Gastrocnemius medialis (tissue), 4 donors: ENCODE measurements around the gene TSR3. TPM values are rescaled to one million over a fixed set of nuclear protein-coding genes. Genes with fewer than 3 reads are reported as not detected.

Experiments
- ATAC-seq, 2 donors: fragments of 150-250 bp; one replicate each; pipeline ENCODE4 v1.9.1; 2016
- DNase-seq, 2 donors: peaks; one replicate each; pipeline ENCODE4 v3.0.0-alpha.2; 2019
- H3K27ac ChIP-seq, 4 donors: fragments of 200-600 bp; sonication (generic); 1 replicate in 1 of 4; 2 replicates in 3 of 4; pipeline ENCODE4 v1.5.1; 2016 to 2018; ENCODE audit warnings: mild to moderate bottlenecking in 2 of 4, moderate library complexity in 1 of 4
- H3K27me3 ChIP-seq, 3 donors: fragments of 200-600 bp; sonication (generic) in 2 of 3; 1 replicate in 1 of 3; 2 replicates in 2 of 3; pipeline versions ENCODE4 v1.5.1 to v1.6.0; 2016 to 2019; ENCODE audit warnings: mild to moderate bottlenecking in 1 of 3, moderate library complexity in 1 of 3
- H3K36me3 ChIP-seq, 2 donors: fragments of 200-600 bp; sonication (generic) in 1 of 2; one replicate each; pipeline ENCODE4 v1.5.1; 2017 to 2018
- H3K4me1 ChIP-seq, 2 donors: fragments of 200-600 bp; sonication (generic) in 1 of 2; one replicate each; pipeline ENCODE4 v1.5.1; 2016 to 2017; ENCODE audit warnings: mild to moderate bottlenecking in 2 of 2
- H3K4me3 ChIP-seq, 4 donors: fragments of 200-600 bp; sonication (generic) in 3 of 4; 1 replicate in 1 of 4; 2 replicates in 3 of 4; pipeline ENCODE4 v1.5.1; 2016 to 2019; ENCODE audit warnings: mild to moderate bottlenecking in 2 of 4
- H3K9me3 ChIP-seq, 3 donors: fragments of 200-600 bp; sonication (generic) in 2 of 3; 1 replicate in 1 of 3; 2 replicates in 2 of 3; pipeline ENCODE4 v1.5.1; 2016 to 2019
- CTCF ChIP-seq, 5 experiments: fragments of 450-650 bp in 3 of 5; fragments of 200-600 bp in 2 of 5; sonication (generic) in 2 of 5; IDR thresholded peaks in 4 of 5; conservative IDR thresholded peaks in 1 of 5; 1 replicate in 4 of 5; 2 replicates in 1 of 5; pipeline ENCODE4 v1.5.1; 2016 to 2019; ENCODE audit warnings: antibody characterized with exemption in 5 of 5, mild to moderate bottlenecking in 3 of 5, moderate library complexity in 3 of 5
- POLR2A ChIP-seq, 2 donors: fragments of 450-650 bp; IDR thresholded peaks; one replicate each; pipeline ENCODE4 v1.6.1; 2017; ENCODE audit warnings: antibody characterized with exemption in 2 of 2, mild to moderate bottlenecking in 2 of 2, moderate library complexity in 2 of 2
- in situ Hi-C, 4 donors: fragments of 200-750 bp; cut with MboI; loops; one replicate each; pipeline versions ENCODE4 v1.15.0 to v1.8.0; 2017; ENCODE audit warnings: low sequenced_read_pairs in 4 of 4
- intact Hi-C: fragments of 100-400 bp; cut with DNase I; formaldehyde crosslinking; loops from one replicate; pipeline ENCODE4 v1.15.1; 2023; ENCODE audit warnings: low total_unique reads
- total RNA-seq, 4 donors: library from RNA; depleted of rRNA; stranded (reverse); fragments of >200 nt; gene quantifications; one replicate each; pipeline versions ENCODE4 v1.1.0 to v1.2.3, GENCODE V29; 2016

Gene TSR3
- total RNA-seq, 4 donors from 2014 or later, result 63.3 to 103 (median 72.4) TPM

- Histone ChIP-seq H3K27ac (peak overlapping the region in 3 of 4 donors; percentile 3 to 55 (median 25)), H3K27me3 (no peaks in the 10 kb centered on the region), H3K4me3 (no peak overlapping the region), H3K9me3 (no peaks in the 10 kb centered on the region), H3K4me1 (no peaks in the 10 kb centered on the region), H3K36me3 (peaks cover 3 to 56% of the 10 kb centered on the region in 2 donors)
- in situ Hi-C loops, result loop anchor here in 1 of 4 donors (10.0 kb wide), 1 partner anchor 51 kb away; the partner anchor contains the start of gene UNKL
- peak; percentile 25 to 68 for DNase-seq
- ATAC-seq, result peak; percentile 65 to 86
- intact Hi-C loops, result loop anchor here (1.0 kb wide), 2 partner anchors 16 to 50 kb away; no protein-coding TSS in a partner anchor
- TF ChIP-seq POLR2A (IDR thresholded peaks at IDR 0.05), result no peak
- peak; percentile 66 to 84 (median 82) for TF ChIP-seq CTCF (IDR thresholded peaks at IDR 0.05 in 4 of 5, conservative IDR thresholded peaks at IDR 0.05 in 1 of 5)
Measured at GRCh38 chr16:1363501-1364041, 11.9 kb upstream of the TSR3 start.

- H3K27me3 ChIP-seq, result no peaks in the 10 kb centered on the region
- peaks cover 3 to 54% of the 10 kb centered on the region in 2 donors for H3K36me3 ChIP-seq
- no peak overlapping the region for H3K4me3 ChIP-seq
- DNase-seq (no peak), ATAC-seq (no peak)
- intact Hi-C loops, result loop anchor here (1.0 kb wide), 2 partner anchors 16 to 50 kb away; no protein-coding TSS in a partner anchor
- H3K4me1 ChIP-seq, result no peaks in the 10 kb centered on the region
- H3K27ac ChIP-seq, result peak overlapping the region in 2 of 4 donors; percentile 3 to 55
- in situ Hi-C loops, result loop anchor here in 1 of 4 donors (10.0 kb wide), 1 partner anchor 52 kb away; the partner anchor contains the start of gene UNKL
- TF ChIP-seq CTCF (IDR thresholded peaks at IDR 0.05 in 4 of 5, conservative IDR thresholded peaks at IDR 0.05 in 1 of 5) (no peak), POLR2A (IDR thresholded peaks at IDR 0.05) (no peak)
- H3K9me3 ChIP-seq, result no peaks in the 10 kb centered on the region
Measured at GRCh38 chr16:1362807-1363206, 11.1 kb upstream of the TSR3 start.

- ATAC-seq, result no peak
- H3K27me3 ChIP-seq, result no peaks in the 10 kb centered on the region
- H3K4me3 ChIP-seq, result no peak overlapping the region
- H3K9me3 ChIP-seq, result no peaks in the 10 kb centered on the region
- in situ Hi-C loops, result loop anchor here in 1 of 4 donors (10.0 kb wide), 1 partner anchor 53 kb away; the partner anchor contains the start of gene UNKL
- intact Hi-C loops, result no loop called here
- H3K27ac ChIP-seq, result no peak overlapping the region
- no peaks in the 10 kb centered on the region for H3K4me1 ChIP-seq
- no peak for DNase-seq
- TF ChIP-seq CTCF (IDR thresholded peaks at IDR 0.05 in 4 of 5, conservative IDR thresholded peaks at IDR 0.05 in 1 of 5) (no peak), POLR2A (IDR thresholded peaks at IDR 0.05) (no peak)
- H3K36me3 ChIP-seq, result peaks cover 3 to 48% of the 10 kb centered on the region in 2 donors
Measured at GRCh38 chr16:1361685-1362360, 10.1 kb upstream of the TSR3 start.

- H3K27ac ChIP-seq, result peak overlapping the region in 1 of 4 donors; percentile 10
- in situ Hi-C loops (no loop called here), intact Hi-C loops (no loop called here)
- DNase-seq, result no peak
- H3K4me3 ChIP-seq, result no peak overlapping the region
- peaks cover 2 to 25% of the 10 kb centered on the region in 2 donors for H3K4me1 ChIP-seq
- no peaks in the 10 kb centered on the region for H3K9me3 ChIP-seq
- H3K36me3 ChIP-seq, result peaks cover 0 to 17% of the 10 kb centered on the region in 2 donors
- ATAC-seq, result peak; percentile 25 to 57
- H3K27me3 ChIP-seq, result no peaks in the 10 kb centered on the region
- no peak for TF ChIP-seq CTCF (IDR thresholded peaks at IDR 0.05 in 4 of 5, conservative IDR thresholded peaks at IDR 0.05 in 1 of 5)
- no peak for TF ChIP-seq POLR2A (IDR thresholded peaks at IDR 0.05)
Measured at GRCh38 chr16:1357906-1358566, 6.4 kb upstream of the TSR3 start.
